Sigmoid colon (tissue), 4 donors: ENCODE measurements around the gene WNT3A.

Experiments
- CTCF ChIP-seq, 4 experiments: fragments of 450-650 bp in 3 of 4; fragments of 200-600 bp in 1 of 4; IDR thresholded peaks; one replicate each; pipeline ENCODE4 v1.5.1; 2016 to 2019; ENCODE audit warnings: antibody characterized with exemption in 4 of 4, mild to moderate bottlenecking in 3 of 4, moderate library complexity in 2 of 4
- EP300 ChIP-seq, 4 donors: sonication (generic); formaldehyde crosslinking; IDR thresholded peaks; one replicate each; pipeline ENCODE4 v1.6.1; 2017; ENCODE audit warnings: antibody characterized with exemption in 4 of 4
- POLR2A ChIP-seq, 2 donors: fragments of 450-650 bp; IDR thresholded peaks; one replicate each; pipeline ENCODE4 v1.6.1; 2016; ENCODE audit warnings: antibody characterized with exemption in 2 of 2, mild to moderate bottlenecking in 2 of 2, moderate library complexity in 2 of 2
- POLR2AphosphoS5 ChIP-seq, 4 donors: sonication (generic); formaldehyde crosslinking; IDR thresholded peaks; one replicate each; pipeline ENCODE4 v1.6.1; 2017; ENCODE audit warnings: antibody characterized with exemption in 4 of 4

- TF ChIP-seq CTCF (IDR thresholded peaks at IDR 0.05) (no peak), POLR2A (IDR thresholded peaks at IDR 0.05) (no peak), POLR2AphosphoS5 (IDR thresholded peaks at IDR 0.05) (no peak), EP300 (IDR thresholded peaks at IDR 0.05) (no peak)
Measured at GRCh38 chr1:228081144-228081543, 74.3 kb downstream of the WNT3A start.
